SK-N-SH (cell line): Measurements from ENCODE around the gene ZNF496. TPM values are rescaled to one million over a fixed set of nuclear protein-coding genes. Genes with fewer than 3 reads are reported as not detected.

Experiments used
- CTCF ChIA-PET: fragments of 300-600, 350-600 bp; formaldehyde crosslinking; extraction: SDS; loops from one replicate; lab custom pipeline; 2021; lab: Yijun Ruan, JAX
- POLR2A ChIA-PET: fragments of 350-600 bp; sonication (Branson Sonifier 250); formaldehyde crosslinking; extraction: SDS; loops from one replicate; lab custom pipeline; 2020; ENCODE audit warnings: antibody characterized with exemption, inconsistent platforms; lab: Yijun Ruan, JAX
- DNase-seq: peaks from one replicate; pipeline ENCODE4 v3.0.0; 2012
- H2AFZ ChIP-seq: fragments of 200-600 bp; sonication (generic); 2 replicates; pipeline ENCODE4 v1.8.1; 2016; ENCODE audit warnings: antibody characterized with exemption, mild to moderate bottlenecking, low read depth
- H3F3A ChIP-seq: fragments of 200-600 bp; sonication (generic); replicated peaks from 2 replicates; pipeline ENCODE3; 2016; ENCODE audit warnings: antibody characterized with exemption, mild to moderate bottlenecking; ENCODE audit not compliant: insufficient read depth
- H3K27ac ChIP-seq, 2 experiments: fragments of 200-500 bp in 1 of 2; fragments of 200-600 bp in 1 of 2; sonication (Bioruptor generic) in 1 of 2; sonication (generic), shearing (Covaris generic) in 1 of 2; 2 replicates each; pipeline versions ENCODE4 v1.5.1 to v1.6.1; 2014 to 2016; ENCODE audit warnings: low read depth in 2 of 2, inconsistent platforms in 1 of 2, low read length in 1 of 2, mild to moderate bottlenecking in 1 of 2, mixed read lengths in 1 of 2
- H3K27me3 ChIP-seq: fragments of 200-600 bp; sonication (generic), shearing (Covaris generic); 2 replicates; pipeline ENCODE4 v1.6.1; 2016; ENCODE audit warnings: mixed run types; ENCODE audit not compliant: insufficient read depth
- H3K36me3 ChIP-seq, 2 experiments: fragments of 200-500 bp in 1 of 2; fragments of 200-600 bp in 1 of 2; sonication (Bioruptor generic) in 1 of 2; sonication (generic) in 1 of 2; replicated peaks in 1 of 2; 2 replicates each; pipeline versions ENCODE3 to v1.5.1; 2014 to 2016; ENCODE audit warnings: low read length in 1 of 2, mild to moderate bottlenecking in 1 of 2; ENCODE audit not compliant: insufficient read depth in 2 of 2, control insufficient read depth in 1 of 2
- H3K4me1 ChIP-seq, 2 experiments: fragments of 200-500 bp in 1 of 2; fragments of 200-600 bp in 1 of 2; sonication (Bioruptor generic) in 1 of 2; sonication (generic), shearing (Covaris generic) in 1 of 2; 2 replicates each; pipeline versions ENCODE4 v1.5.1 to v1.6.1; 2014 to 2016; ENCODE audit warnings: low read depth in 1 of 2, low read length in 1 of 2, mixed run types in 1 of 2; ENCODE audit not compliant: insufficient read depth in 2 of 2, control insufficient read depth in 1 of 2
- H3K4me2 ChIP-seq: fragments of 200-600 bp; sonication (generic), shearing (Covaris generic); 2 replicates; pipeline ENCODE4 v1.6.1; 2017; ENCODE audit warnings: mixed run types
- H3K4me3 ChIP-seq, 2 experiments: fragments of 200-500 bp in 1 of 2; fragments of 200-600 bp in 1 of 2; sonication (Bioruptor generic) in 1 of 2; sonication (generic), shearing (Covaris generic) in 1 of 2; 2 replicates each; pipeline versions ENCODE4 v1.5.1 to v1.8.1; 2014 to 2016; ENCODE audit warnings: low read depth in 2 of 2, inconsistent platforms in 1 of 2, low read length in 1 of 2, mild to moderate bottlenecking in 1 of 2, mixed read lengths in 1 of 2, moderate library complexity in 1 of 2
- H3K79me2 ChIP-seq: fragments of 200-600 bp; sonication (generic); 2 replicates; pipeline ENCODE4 v1.8.1; 2017; ENCODE audit warnings: mild to moderate bottlenecking; ENCODE audit not compliant: insufficient read depth
- H3K9ac ChIP-seq: fragments of 200-600 bp; sonication (generic); 2 replicates; pipeline ENCODE4 v1.6.1; 2017; ENCODE audit warnings: mixed run types
- H3K9me2 ChIP-seq: fragments of 200-600 bp; sonication (generic); 2 replicates; pipeline ENCODE4 v1.6.1; 2017; ENCODE audit warnings: mixed run types
- H3K9me3 ChIP-seq: fragments of 200-600 bp; sonication (generic); 2 replicates; pipeline ENCODE4 v1.6.1; 2017; ENCODE audit warnings: mixed run types, mild to moderate bottlenecking, moderate library complexity
- H4K20me1 ChIP-seq: fragments of 200-600 bp; sonication (generic); 2 replicates; pipeline ENCODE4 v1.6.1; 2017; ENCODE audit warnings: mild to moderate bottlenecking, mixed run types; ENCODE audit not compliant: insufficient read depth
- ELF1 ChIP-seq: IDR thresholded peaks from 2 replicates; pipeline ENCODE4 v1.4.0; 2012
- EP300 ChIP-seq, 2 experiments: IDR thresholded peaks; 2 replicates each; pipeline versions ENCODE4 v1.4.0 to v1.6.1; 2012; ENCODE audit warnings: borderline replicate concordance in 1 of 2, low read depth in 1 of 2, low read length in 1 of 2
- EZH2phosphoT487 ChIP-seq: fragments of 200-600 bp; sonication (generic); IDR thresholded peaks from 2 replicates; pipeline ENCODE4 v1.6.1; 2017; ENCODE audit warnings: low read depth, mixed run types, mild to moderate bottlenecking, antibody characterized with exemption, moderate library complexity, borderline replicate concordance
- FOSL2 ChIP-seq: IDR thresholded peaks from 2 replicates; pipeline ENCODE4 v1.4.0; 2012; ENCODE audit warnings: low read depth, mild to moderate bottlenecking, moderate library complexity, borderline replicate concordance
- GABPA ChIP-seq: IDR thresholded peaks from 2 replicates; pipeline ENCODE4 v1.4.0; 2012; ENCODE audit warnings: low read depth, mild to moderate bottlenecking
- JUND ChIP-seq: IDR thresholded peaks from 2 replicates; pipeline ENCODE4 v1.4.0; 2012
- NFIC ChIP-seq: IDR thresholded peaks from 2 replicates; pipeline ENCODE4 v1.4.0; 2012; ENCODE audit warnings: borderline replicate concordance
- NRF1 ChIP-seq: IDR thresholded peaks from 2 replicates; pipeline ENCODE4 v1.6.1; 2012; ENCODE audit warnings: low read depth, mild to moderate bottlenecking, low read length
- POLR2AphosphoS5 ChIP-seq: IDR thresholded peaks from 2 replicates; pipeline ENCODE4 v1.6.1; 2012; ENCODE audit warnings: low read depth, low read length
- RCOR1 ChIP-seq: fragments of 150-350 bp; IDR thresholded peaks from 2 replicates; pipeline ENCODE4 v1.6.1; 2017; ENCODE audit warnings: antibody characterized with exemption, low read length
- RFX5 ChIP-seq: IDR thresholded peaks from 2 replicates; pipeline ENCODE4 v1.6.1; 2012; ENCODE audit warnings: mild to moderate bottlenecking, improper control_type of control experiment, low read length
- RXRA ChIP-seq: IDR thresholded peaks from 2 replicates; pipeline ENCODE4 v1.4.0; 2012; ENCODE audit warnings: low read depth, mild to moderate bottlenecking, borderline replicate concordance
- YY1 ChIP-seq: IDR thresholded peaks from 2 replicates; pipeline ENCODE4 v1.4.0; 2012; ENCODE audit warnings: low read depth, mild to moderate bottlenecking
- WGBS: methylation state at CpG from one replicate; pipeline ENCODE4 v1.1.6; 2017; ENCODE audit warnings: low lambda C conversion rate; 5-methylcytosine and 5-hydroxymethylcytosine counted together
- polyA plus RNA-seq, 3 experiments: library from polyadenylated mRNA; depleted of rRNA; stranded (reverse); fragments of >200 nt; gene quantifications; 2 replicates each; pipeline ENCODE4 v1.2.3, GENCODE V29; 2012
- TF ChIP-seq, protein P1 (sequence below): IDR thresholded peaks from 2 replicates; pipeline ENCODE4; 2012
- TF ChIP-seq, protein P2 (sequence below): IDR thresholded peaks from 2 replicates; pipeline ENCODE4 v1.4.0; 2012; ENCODE audit warnings: low read depth, borderline replicate concordance
- TF ChIP-seq, protein P3 (sequence below): fragments of 150-350 bp; IDR thresholded peaks from 2 replicates; pipeline ENCODE4 v1.6.1; 2016; ENCODE audit warnings: mild to moderate bottlenecking, low read depth, low read length
- TF ChIP-seq, protein P4 (sequence below): fragments of 200-600 bp; sonication (generic); IDR thresholded peaks from 2 replicates; pipeline ENCODE4 v1.6.1; 2017; ENCODE audit warnings: antibody characterized with exemption, mild to moderate bottlenecking, moderate library complexity
- TF ChIP-seq, protein P5 (sequence below): IDR thresholded peaks from 2 replicates; pipeline ENCODE4 v1.4.0; 2012; ENCODE audit warnings: low read depth
- TF ChIP-seq, protein P6 (sequence below): fragments of 150-350 bp; IDR thresholded peaks from 2 replicates; pipeline ENCODE4 v1.6.1; 2017; ENCODE audit warnings: antibody characterized with exemption, low read length, low read depth, borderline replicate concordance

The ZNF496 gene
- polyA plus RNA-seq, 1 of the 3 experiments (the other 2 are of a cell fraction) = 23.2 TPM

DNA sequence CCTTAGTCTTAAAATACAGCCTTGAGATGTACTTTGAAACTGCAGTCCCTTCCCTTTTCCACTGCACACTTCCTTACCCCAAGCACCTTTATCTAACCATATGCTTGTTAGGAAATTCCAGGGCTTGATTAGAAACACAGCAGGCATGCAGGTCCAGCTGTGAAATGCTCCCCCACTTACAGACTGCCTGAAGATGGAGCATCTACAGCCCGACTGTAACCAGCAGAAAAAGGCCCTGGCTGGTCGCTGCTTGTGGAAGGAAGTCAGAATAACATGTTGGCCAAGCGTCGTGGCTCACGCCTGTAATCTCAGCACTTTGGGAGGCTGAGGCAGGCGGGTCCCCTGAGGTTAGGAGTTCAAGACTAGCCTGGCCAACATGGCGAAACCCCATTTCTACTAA lies 38.6 kb downstream of the ZNF496 start:
- no peak overlapping the region for H3K4me2 ChIP-seq
- H4K20me1 ChIP-seq = no peaks in the 10 kb centered on the region
- no peaks in the 10 kb centered on the region for H3K79me2 ChIP-seq
- TF ChIP-seq RCOR1 = no peak
- no peak for TF ChIP-seq NFIC
- no peak for TF ChIP-seq POLR2AphosphoS5
- ChIA-PET CTCF (interaction anchor here (1.0 kb wide), 1 partner anchor 24 kb away, joined by 3 read pairs; no protein-coding TSS in a partner anchor), POLR2A (no interaction called here)
- no peaks in the 10 kb centered on the region for H3K4me1 ChIP-seq
- H3K27me3 ChIP-seq = no peaks in the 10 kb centered on the region
- WGBS = 72% methylated on average over 7 of the region's 7 CpGs
- no peak for DNase-seq
- no peak overlapping the region for H2AFZ ChIP-seq
- no peak overlapping the region for H3K9ac ChIP-seq
- H3K27ac ChIP-seq = no peak overlapping the region
- H3K9me3 ChIP-seq = no peaks in the 10 kb centered on the region
- no peak overlapping the region for H3K4me3 ChIP-seq
- no peaks in the 10 kb centered on the region for H3F3A ChIP-seq
- H3K36me3 ChIP-seq = peaks cover 0 to 2% of the 10 kb centered on the region in 2 experiments
- no peaks in the 10 kb centered on the region for H3K9me2 ChIP-seq

DNA sequence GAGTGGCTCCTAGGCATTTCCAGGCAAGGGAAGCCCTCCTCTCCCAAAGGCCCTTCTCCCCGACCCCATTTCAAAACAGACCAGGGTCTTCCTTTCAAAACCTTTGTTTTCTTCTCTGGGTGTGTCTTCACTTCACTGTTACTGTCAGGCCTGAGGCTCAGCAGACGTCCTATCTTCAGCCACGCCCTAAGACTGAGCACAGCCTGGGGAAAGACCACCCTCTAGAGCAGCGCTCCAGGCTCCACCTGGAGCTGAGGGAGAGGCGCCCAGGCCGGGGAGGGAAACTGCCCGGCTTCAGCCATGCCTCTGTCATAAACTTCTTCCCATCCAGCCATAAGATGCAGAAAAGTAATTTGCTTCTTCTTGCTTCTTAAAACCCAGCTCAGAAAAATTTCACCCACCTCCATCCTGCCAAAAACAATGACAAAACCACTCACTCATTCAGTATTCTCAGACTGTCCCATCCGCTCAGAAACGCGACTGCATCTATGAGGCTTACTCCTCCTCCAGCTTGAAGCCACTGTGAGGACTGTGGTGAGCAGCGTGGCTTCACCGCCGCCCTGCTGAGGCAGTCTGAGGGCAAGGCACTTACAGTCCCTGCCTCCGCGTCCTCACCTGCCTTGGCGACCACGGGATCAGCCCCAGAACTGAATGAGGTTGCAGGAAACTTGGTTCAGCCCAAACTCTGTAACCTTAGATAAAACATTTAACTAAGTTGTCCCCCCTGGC lies 39.7 kb downstream of the ZNF496 start:
- H3K4me2 ChIP-seq = no peak overlapping the region
- no peak overlapping the region for H2AFZ ChIP-seq
- ChIA-PET CTCF (no interaction called here), POLR2A (no interaction called here)
- H3K27me3 ChIP-seq = no peaks in the 10 kb centered on the region
- no peaks in the 10 kb centered on the region for H3K4me1 ChIP-seq
- H4K20me1 ChIP-seq = no peaks in the 10 kb centered on the region
- H3F3A ChIP-seq = no peaks in the 10 kb centered on the region
- H3K79me2 ChIP-seq = no peaks in the 10 kb centered on the region
- no peaks in the 10 kb centered on the region for H3K9me2 ChIP-seq
- H3K27ac ChIP-seq = no peak overlapping the region
- DNase-seq = no peak
- H3K4me3 ChIP-seq = no peak overlapping the region
- WGBS = 63% methylated on average over 16 of the region's 17 CpGs
- H3K36me3 ChIP-seq = no peaks in the 10 kb centered on the region
- no peak for TF ChIP-seq RXRA
- TF ChIP-seq GABPA = no peak
- TF ChIP-seq FOSL2 = no peak
- TF ChIP-seq, protein P1, sequence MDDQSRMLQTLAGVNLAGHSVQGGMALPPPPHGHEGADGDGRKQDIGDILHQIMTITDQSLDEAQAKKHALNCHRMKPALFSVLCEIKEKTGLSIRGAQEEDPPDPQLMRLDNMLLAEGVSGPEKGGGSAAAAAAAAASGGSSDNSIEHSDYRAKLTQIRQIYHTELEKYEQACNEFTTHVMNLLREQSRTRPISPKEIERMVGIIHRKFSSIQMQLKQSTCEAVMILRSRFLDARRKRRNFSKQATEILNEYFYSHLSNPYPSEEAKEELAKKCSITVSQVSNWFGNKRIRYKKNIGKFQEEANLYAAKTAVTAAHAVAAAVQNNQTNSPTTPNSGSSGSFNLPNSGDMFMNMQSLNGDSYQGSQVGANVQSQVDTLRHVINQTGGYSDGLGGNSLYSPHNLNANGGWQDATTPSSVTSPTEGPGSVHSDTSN = no peak
- TF ChIP-seq, protein P2, sequence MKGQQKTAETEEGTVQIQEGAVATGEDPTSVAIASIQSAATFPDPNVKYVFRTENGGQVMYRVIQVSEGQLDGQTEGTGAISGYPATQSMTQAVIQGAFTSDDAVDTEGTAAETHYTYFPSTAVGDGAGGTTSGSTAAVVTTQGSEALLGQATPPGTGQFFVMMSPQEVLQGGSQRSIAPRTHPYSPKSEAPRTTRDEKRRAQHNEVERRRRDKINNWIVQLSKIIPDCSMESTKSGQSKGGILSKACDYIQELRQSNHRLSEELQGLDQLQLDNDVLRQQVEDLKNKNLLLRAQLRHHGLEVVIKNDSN = no peak
- no peak for TF ChIP-seq YY1
- no peak for TF ChIP-seq EZH2phosphoT487
- no peak for TF ChIP-seq EP300 (IDR thresholded peaks at IDR 0.05; ENCODE audit: borderline replicate concordance in 1 of 2, low read depth in 1 of 2, low read length in 1 of 2)
- TF ChIP-seq, protein P3, sequence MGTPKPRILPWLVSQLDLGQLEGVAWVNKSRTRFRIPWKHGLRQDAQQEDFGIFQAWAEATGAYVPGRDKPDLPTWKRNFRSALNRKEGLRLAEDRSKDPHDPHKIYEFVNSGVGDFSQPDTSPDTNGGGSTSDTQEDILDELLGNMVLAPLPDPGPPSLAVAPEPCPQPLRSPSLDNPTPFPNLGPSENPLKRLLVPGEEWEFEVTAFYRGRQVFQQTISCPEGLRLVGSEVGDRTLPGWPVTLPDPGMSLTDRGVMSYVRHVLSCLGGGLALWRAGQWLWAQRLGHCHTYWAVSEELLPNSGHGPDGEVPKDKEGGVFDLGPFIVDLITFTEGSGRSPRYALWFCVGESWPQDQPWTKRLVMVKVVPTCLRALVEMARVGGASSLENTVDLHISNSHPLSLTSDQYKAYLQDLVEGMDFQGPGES = no peak
- no peak for TF ChIP-seq NRF1
- no peak for TF ChIP-seq ELF1
- TF ChIP-seq, protein P4, sequence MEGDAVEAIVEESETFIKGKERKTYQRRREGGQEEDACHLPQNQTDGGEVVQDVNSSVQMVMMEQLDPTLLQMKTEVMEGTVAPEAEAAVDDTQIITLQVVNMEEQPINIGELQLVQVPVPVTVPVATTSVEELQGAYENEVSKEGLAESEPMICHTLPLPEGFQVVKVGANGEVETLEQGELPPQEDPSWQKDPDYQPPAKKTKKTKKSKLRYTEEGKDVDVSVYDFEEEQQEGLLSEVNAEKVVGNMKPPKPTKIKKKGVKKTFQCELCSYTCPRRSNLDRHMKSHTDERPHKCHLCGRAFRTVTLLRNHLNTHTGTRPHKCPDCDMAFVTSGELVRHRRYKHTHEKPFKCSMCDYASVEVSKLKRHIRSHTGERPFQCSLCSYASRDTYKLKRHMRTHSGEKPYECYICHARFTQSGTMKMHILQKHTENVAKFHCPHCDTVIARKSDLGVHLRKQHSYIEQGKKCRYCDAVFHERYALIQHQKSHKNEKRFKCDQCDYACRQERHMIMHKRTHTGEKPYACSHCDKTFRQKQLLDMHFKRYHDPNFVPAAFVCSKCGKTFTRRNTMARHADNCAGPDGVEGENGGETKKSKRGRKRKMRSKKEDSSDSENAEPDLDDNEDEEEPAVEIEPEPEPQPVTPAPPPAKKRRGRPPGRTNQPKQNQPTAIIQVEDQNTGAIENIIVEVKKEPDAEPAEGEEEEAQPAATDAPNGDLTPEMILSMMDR = no peak
- TF ChIP-seq, protein P5, sequence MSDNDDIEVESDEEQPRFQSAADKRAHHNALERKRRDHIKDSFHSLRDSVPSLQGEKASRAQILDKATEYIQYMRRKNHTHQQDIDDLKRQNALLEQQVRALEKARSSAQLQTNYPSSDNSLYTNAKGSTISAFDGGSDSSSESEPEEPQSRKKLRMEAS = no peak
- no peak for TF ChIP-seq RFX5
- TF ChIP-seq JUND = no peak
- TF ChIP-seq, protein P6, sequence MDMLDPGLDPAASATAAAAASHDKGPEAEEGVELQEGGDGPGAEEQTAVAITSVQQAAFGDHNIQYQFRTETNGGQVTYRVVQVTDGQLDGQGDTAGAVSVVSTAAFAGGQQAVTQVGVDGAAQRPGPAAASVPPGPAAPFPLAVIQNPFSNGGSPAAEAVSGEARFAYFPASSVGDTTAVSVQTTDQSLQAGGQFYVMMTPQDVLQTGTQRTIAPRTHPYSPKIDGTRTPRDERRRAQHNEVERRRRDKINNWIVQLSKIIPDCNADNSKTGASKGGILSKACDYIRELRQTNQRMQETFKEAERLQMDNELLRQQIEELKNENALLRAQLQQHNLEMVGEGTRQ = no peak
- TF ChIP-seq POLR2AphosphoS5 = no peak
- TF ChIP-seq RCOR1 = no peak
- H3K9me3 ChIP-seq = no peaks in the 10 kb centered on the region
- H3K9ac ChIP-seq = no peak overlapping the region
